ENCODE measurements around the gene SLC25A13.

DNA sequence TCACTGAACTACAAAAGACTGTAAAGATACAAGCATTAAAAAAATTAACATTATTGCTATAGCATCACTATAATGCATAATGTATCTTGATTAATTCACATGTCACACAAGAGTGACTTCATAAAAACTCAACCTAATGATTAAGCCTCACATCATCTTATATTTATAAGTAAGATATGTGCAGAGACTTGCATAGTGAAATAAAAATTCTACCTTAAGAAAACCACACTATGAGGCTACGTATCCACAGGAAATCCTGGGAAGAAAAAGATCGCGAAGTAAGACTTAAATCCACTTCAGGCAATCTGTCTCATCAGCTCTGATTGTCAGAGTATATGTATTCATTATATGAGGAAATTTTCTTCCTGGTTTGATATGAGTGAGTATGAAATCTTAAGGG is 160.0 kb downstream of the SLC25A13 start:
- TF ChIP-seq SMC3 (IDR thresholded peaks at IDR 0.05; ENCODE audit: low read depth, low read length) (no peak), POLR2A (IDR thresholded peaks at IDR 0.05; ENCODE audit: low read depth, low read length) (no peak), RAD21 (IDR thresholded peaks at IDR 0.05; ENCODE audit: low read length) (no peak), MXI1 (IDR thresholded peaks at IDR 0.05; ENCODE audit: borderline replicate concordance, low read depth, low read length) (no peak), MAFK (IDR thresholded peaks at IDR 0.05; ENCODE audit: low read depth, low read length) (no peak), RFX5 (IDR thresholded peaks at IDR 0.05; ENCODE audit: low read depth, low read length) (no peak), RCOR1 (IDR thresholded peaks at IDR 0.05; ENCODE audit: insufficient replicate concordance, low read length) (no peak)
- TF ChIP-seq, protein P1, sequence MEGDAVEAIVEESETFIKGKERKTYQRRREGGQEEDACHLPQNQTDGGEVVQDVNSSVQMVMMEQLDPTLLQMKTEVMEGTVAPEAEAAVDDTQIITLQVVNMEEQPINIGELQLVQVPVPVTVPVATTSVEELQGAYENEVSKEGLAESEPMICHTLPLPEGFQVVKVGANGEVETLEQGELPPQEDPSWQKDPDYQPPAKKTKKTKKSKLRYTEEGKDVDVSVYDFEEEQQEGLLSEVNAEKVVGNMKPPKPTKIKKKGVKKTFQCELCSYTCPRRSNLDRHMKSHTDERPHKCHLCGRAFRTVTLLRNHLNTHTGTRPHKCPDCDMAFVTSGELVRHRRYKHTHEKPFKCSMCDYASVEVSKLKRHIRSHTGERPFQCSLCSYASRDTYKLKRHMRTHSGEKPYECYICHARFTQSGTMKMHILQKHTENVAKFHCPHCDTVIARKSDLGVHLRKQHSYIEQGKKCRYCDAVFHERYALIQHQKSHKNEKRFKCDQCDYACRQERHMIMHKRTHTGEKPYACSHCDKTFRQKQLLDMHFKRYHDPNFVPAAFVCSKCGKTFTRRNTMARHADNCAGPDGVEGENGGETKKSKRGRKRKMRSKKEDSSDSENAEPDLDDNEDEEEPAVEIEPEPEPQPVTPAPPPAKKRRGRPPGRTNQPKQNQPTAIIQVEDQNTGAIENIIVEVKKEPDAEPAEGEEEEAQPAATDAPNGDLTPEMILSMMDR (conservative IDR thresholded peaks at IDR 0.05; ENCODE audit: low read depth, low read length): no peak

All from IMR-90 (cell line).